Measurements from ENCODE around the gene CTDP1. TPM values are rescaled to one million over a fixed set of nuclear protein-coding genes. Genes with fewer than 3 reads are reported as not detected.

CTDP1 gene
- total RNA-seq, 1 donor from 2014 or later = 8.7 TPM

DNA sequence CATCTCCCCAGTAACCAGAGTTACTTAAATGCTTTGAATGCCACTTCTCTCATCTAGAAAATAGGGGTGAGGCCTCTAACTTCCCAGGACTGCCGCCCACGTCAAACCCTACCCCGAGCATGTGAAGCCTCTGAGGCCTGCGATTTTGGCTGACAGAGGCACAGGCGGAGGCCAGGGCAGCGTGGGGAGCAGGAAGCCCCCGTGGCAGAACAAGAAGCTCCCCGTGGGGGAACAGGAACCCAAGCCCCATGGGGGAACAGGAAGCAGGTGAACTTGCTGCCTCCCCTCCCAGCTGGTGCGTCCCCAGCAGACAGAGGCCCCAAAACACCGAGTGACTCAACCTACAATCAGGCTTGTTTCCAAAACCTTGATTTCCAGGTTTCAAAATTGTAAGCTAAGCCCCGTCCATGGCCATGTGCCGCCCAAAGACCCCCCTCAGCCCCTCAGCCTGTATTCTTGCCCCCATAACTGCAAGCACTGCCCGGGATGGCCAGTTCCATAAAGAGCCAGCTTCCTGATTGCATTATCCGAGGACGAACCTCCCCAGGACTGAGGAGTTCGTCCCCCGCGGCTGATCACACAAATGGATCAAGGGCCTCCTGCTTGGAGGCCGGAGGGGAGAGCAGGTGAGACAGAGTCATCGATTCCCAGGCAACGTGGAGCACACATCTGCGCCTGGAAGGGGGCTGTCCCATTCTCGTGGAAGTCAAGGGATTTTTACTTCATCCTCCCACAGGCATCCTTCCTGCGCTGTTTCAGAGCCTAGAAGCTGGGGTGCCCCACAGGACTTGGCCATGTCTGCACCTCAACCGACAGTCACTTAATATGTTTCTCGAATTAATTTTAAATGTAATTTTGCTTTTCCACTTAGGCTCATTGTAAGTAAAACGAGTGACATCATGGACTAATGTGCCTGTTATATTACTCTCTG lies 36.3 kb upstream of the CTDP1 start:
- ATAC-seq (ENCODE audit: poor library complexity) (peak; percentile 32), DNase-seq (no peak)
- intact Hi-C loops (cut with DNase I) = loop anchor here (5.0 kb wide), 1 partner anchor 116 kb away; no protein-coding TSS in a partner anchor

DNA sequence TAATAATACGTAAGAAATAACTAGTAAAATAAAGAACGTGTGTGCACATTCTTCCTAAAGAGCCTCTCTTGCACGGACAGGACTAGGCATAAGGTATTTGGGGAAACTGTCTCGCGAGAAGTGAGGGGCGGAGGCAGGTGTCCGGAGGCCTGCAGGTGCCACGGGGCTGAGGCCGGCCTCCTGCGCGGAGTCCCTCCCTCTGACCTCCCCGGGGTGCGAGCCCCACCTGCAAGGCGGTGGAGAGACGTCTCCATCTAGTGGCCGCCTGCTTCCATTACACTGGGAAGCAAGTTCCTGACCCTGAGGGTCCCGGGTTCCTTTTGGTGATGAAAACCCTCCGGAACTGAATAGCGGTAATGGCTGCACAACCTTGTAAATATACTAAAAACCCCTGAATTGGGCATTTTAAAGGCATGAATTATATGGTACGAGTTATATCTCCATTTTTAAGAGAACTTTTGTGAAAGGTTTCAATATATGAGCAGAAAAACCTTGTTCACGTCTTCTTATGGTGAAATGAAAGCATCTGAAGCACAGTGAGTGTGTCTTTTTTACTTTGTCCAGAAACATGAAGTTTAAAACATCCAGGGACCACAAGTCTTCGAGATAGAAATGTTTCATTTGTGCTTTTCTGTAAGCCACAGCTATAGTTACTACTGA lies 35.5 kb upstream of the CTDP1 start:
- intact Hi-C loops (cut with DNase I) = loop anchor here (2.0 to 5.0 kb wide), 2 partner anchors 117 to 263 kb away; no protein-coding TSS in a partner anchor
- DNase-seq = peak; percentile 72
- ATAC-seq (ENCODE audit: poor library complexity) = peak; percentile 94

DNA sequence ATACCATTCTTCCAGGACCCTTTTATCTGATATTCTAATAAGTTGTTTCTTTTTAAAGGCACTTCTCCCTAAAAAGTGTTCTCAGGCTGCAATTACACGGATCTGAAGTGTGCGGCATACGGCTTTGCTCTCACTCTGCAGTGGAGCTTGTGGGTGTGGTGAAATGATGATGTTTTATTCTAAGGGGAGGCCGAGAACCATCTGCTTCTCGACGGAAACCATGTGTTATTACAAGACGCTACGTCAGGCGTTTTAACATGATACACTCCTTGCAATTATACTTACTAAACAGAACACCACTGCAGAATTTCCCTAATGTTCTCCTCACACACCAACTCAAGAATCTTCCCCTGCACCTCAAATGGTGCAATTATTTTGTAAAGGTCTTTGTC lies 34.9 kb upstream of the CTDP1 start:
- DNase-seq = no peak
- intact Hi-C loops (cut with DNase I) = loop anchor here (2.0 to 5.0 kb wide), 2 partner anchors 117 to 264 kb away; no protein-coding TSS in a partner anchor
- ATAC-seq (ENCODE audit: poor library complexity) = peak; percentile 70

GRCh38 chr18:79645291-79645983 lies 34.2 kb upstream of the CTDP1 start:
- ATAC-seq (ENCODE audit: poor library complexity) = no peak
- no peak for DNase-seq
- intact Hi-C loops (cut with DNase I) = loop anchor here (2.0 kb wide), 1 partner anchor 265 kb away; no protein-coding TSS in a partner anchor

DNA sequence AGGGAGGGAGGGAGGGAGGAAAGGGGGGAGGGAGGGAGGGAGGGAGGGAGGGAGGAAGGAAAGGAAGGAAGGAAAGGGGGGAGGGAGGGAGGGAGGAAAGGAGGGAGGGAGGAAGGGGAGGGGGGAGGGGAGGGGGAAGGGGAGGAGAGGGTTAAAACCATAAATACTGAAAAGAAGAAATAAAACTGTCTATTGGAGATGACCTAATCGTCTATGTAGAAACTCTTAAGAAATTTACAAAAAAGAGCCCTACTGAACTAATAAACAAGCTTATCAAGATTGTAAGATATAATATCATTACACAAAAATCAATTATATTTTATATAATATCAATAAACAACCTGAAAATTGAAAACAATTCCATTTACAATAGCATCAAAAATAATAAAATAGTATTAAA lies 32.3 kb upstream of the CTDP1 start:
- intact Hi-C loops (cut with DNase I) = no loop called here
- DNase-seq (no peak), ATAC-seq (ENCODE audit: poor library complexity) (no peak)

- ATAC-seq (ENCODE audit: poor library complexity) = no peak
- no peak for DNase-seq
- intact Hi-C loops (cut with DNase I) = no loop called here
These were observed 28.6 kb upstream of the CTDP1 start for GRCh38 chr18:79650959-79651358.

- no peak for ATAC-seq (ENCODE audit: poor library complexity)
- no peak for DNase-seq
- intact Hi-C loops (cut with DNase I) = no loop called here
These were observed 22.1 kb upstream of the CTDP1 start for GRCh38 chr18:79657342-79657996.

DNA sequence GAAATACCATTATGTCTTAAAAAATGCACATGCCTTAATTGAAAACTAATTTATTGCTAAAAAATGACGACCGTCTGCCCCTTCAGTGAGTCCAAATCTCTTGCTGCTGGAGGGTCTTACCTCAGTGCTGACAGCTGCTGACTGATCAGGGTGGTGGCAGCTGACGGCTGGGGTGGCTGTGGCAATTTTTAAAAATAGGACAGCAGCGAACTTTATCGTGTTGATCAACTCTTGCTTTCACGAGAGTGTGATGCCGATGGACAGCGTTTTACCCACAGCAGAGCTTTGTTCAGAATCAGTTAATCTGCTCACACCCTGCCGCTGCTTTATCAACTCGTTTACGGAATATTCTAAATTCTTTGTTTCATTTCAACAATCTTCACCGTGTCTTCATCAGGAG lies 21.2 kb upstream of the CTDP1 start:
- DNase-seq = no peak
- no peak for ATAC-seq (ENCODE audit: poor library complexity)
- intact Hi-C loops (cut with DNase I) = no loop called here

GRCh38 chr18:79659733-79660132 lies 19.9 kb upstream of the CTDP1 start:
- ATAC-seq (ENCODE audit: poor library complexity) = no peak
- intact Hi-C loops (cut with DNase I) = no loop called here
- DNase-seq = no peak

- DNase-seq = no peak
- intact Hi-C loops (cut with DNase I) = no loop called here
- no peak for ATAC-seq (ENCODE audit: poor library complexity)
These were observed 17.6 kb upstream of the CTDP1 start for GRCh38 chr18:79662034-79662433.

- ATAC-seq (ENCODE audit: poor library complexity) (no peak), DNase-seq (no peak)
- intact Hi-C loops (cut with DNase I) = no loop called here
These were observed 17.2 kb upstream of the CTDP1 start for GRCh38 chr18:79662439-79662838.

- intact Hi-C loops (cut with DNase I) = no loop called here
- no peak for ATAC-seq (ENCODE audit: poor library complexity)
- DNase-seq = no peak
These were observed 15.0 kb upstream of the CTDP1 start for GRCh38 chr18:79664525-79665125.

GRCh38 chr18:79668203-79668602 lies 11.4 kb upstream of the CTDP1 start:
- ATAC-seq (ENCODE audit: poor library complexity) (no peak), DNase-seq (no peak)
- intact Hi-C loops (cut with DNase I) = no loop called here

DNA sequence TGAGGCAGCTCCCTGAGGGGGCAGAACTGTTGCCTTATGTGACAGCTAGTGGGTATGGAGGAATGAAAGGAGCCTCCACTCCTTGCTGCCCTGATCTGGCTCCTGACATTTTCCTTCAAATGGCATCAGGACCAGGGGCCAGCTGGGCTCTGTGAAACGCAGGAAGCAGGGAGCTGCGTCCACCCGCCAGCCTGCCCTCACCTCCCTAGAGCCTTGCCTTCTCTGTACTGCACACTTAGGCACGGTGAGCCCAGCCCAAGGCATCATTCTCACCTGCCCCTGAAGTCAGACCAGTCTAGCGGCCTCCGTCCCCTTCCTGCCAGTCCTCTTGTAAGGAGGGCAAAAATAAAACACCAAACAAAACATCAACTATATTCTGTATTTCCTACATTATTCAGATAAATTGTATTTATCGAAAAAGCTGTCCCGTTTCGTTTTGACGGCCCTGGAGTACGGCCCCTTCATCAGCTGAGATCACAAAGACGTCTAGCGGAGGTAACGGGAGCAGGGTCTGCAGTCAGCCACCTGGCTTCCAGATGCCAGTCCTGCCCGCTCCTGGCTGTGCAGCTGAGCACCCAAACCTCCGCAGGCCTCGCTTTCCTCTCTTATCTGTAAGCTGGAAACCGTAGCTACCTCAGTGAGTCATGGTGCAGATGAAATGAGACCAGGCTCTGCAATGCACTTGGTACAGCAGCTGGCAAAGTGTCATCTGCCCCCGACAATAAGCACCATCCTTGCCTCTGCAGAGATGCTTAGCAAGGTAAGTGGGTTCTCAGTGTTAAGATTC lies 6.9 kb upstream of the CTDP1 start:
- intact Hi-C loops (cut with DNase I) = no loop called here
- DNase-seq (no peak), ATAC-seq (ENCODE audit: poor library complexity) (no peak)

DNA sequence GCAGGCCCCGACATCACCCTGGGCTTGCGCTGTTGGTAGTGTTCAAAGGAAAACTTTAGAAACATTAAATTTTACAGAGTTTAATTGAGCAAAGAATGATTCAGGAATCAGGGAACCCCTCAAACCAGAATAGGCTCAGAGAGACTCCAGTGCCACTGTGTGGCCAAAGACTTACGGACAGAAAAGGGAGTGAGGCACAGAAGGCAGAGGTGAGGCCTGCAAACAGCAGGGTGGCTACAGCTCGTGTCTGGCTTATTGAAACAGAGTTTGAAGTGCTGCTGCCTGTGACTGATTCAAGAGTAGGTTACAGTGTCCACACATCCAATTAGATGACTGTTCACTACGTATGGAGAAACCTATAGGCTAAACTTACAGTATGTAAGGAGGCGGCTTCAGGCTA lies 2.4 kb upstream of the CTDP1 start:
- ATAC-seq (ENCODE audit: poor library complexity) = no peak
- DNase-seq = no peak
- intact Hi-C loops (cut with DNase I) = no loop called here

DNA sequence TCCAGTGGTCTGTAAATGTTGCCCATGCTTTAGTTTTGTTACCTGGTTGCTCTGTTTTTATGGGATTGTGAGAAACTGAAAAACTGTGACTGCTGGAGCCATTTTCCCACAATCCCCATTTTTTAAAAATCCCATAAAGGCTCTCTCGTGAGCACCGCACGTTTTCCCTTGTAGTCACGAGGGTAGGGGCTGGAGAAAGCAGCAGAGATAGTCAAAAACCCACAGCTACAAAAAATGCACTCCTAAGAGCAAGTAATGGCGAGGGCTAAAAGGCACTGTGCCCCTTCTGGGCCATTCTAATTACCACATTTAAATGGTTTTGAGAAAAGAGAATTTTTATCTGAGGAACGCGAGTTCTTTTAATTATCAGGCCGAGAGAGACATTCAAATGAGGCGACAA lies 1.8 kb upstream of the CTDP1 start:
- DNase-seq (no peak), ATAC-seq (ENCODE audit: poor library complexity) (no peak)

GRCh38 chr18:79678665-79679551 lies 695 bp upstream of the CTDP1 start:
- peak; percentile 100 for DNase-seq
- intact Hi-C loops (cut with DNase I) = no loop called here
- peak; percentile 98 for ATAC-seq (ENCODE audit: poor library complexity)

More for the DNA sequence above, 1.8 kb upstream of the CTDP1 start:
- intact Hi-C loops (cut with DNase I) = no loop called here

Measured in Right ventricle myocardium superior (tissue), 1 donor.